NCI-H82 treated with DMSO at 0.1 percent for 48 hours (cell line): ENCODE data around the gene DCDC2B.

Experiments
- DNase-seq: peaks from one replicate; lab custom pipeline; 2025; ENCODE audit not compliant: unreplicated experiment; lab: John Stamatoyannopoulos, UW

DCDC2B gene

DNA sequence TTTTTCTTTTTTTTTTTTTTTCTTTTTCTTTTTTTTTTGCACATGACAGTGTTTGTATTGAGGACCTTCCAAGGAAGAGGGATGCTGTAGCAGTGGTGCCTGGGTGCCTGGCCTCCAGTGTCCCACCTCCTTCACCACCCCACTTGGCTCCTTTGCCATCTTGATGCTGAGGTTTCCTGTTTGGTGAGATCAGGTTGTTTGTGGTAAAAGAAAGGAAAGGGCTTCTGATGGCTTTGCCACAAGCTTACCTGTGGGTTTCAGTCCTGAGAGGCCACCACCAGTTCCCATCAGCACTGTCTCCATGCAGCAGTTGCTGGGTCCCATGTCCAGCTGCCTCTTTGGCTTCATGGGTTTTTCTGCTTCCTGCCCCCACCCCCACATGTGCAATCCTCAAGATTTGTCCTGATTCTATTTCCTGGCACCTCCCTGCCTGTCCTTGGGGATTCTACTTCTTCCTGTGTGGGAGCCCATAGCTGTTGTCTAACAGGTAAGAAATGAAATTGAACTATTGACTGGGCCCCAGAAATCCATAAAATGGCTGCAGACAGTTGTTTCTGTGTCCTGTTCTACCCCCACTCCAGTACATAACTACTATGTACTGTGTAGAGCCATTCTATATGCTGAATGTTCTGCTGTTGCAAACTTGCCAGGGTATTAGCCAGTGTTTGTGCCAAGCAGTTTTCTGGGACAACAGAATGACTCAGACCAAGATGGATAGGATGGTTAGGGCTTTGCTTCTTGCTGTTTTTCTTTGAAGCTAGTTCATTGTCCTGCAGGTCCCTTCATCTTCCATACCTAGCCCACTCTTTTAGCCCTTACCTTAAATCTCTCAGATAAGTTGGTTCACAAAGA is 12.7 kb upstream of the DCDC2B start:
- DNase-seq = no peak

DNA sequence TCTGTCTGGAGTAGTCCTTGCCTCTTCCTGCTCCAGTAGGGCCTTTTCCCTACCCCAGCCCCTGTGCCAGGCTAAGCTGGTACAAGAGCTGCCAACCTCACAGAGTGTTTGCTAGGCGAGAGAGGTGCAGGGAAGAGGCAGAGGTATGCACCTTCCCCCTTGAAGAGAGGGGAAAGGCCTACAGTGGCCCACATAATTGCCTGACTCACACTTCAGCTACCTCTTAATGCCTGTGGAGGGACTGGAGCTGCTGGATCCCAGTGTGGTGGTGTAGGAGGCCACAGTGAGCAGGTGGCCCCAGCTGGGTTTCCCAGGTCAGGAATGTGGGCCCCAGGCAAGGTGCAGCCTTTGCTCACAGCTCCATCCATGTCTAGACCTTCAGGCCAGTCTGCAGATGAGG is 11.8 kb upstream of the DCDC2B start:
- no peak for DNase-seq

DNA sequence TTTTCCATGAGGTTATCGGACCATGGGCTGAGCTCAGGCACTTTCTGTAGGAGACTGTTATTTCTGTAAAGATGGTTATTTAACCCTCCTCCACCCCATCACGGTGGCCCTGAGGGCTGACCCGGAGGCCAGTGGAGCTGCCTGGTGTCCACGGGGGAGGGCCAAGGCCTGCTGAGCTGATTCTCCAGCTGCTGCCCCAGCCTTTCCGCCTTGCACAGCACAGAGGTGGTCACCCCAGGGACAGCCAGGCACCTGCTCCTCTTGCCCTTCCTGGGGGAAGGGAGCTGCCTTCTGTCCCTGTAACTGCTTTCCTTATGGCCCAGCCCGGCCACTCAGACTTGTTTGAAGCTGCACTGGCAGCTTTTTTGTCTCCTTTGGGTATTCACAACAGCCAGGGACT is 11.1 kb upstream of the DCDC2B start:
- no peak for DNase-seq

DNA sequence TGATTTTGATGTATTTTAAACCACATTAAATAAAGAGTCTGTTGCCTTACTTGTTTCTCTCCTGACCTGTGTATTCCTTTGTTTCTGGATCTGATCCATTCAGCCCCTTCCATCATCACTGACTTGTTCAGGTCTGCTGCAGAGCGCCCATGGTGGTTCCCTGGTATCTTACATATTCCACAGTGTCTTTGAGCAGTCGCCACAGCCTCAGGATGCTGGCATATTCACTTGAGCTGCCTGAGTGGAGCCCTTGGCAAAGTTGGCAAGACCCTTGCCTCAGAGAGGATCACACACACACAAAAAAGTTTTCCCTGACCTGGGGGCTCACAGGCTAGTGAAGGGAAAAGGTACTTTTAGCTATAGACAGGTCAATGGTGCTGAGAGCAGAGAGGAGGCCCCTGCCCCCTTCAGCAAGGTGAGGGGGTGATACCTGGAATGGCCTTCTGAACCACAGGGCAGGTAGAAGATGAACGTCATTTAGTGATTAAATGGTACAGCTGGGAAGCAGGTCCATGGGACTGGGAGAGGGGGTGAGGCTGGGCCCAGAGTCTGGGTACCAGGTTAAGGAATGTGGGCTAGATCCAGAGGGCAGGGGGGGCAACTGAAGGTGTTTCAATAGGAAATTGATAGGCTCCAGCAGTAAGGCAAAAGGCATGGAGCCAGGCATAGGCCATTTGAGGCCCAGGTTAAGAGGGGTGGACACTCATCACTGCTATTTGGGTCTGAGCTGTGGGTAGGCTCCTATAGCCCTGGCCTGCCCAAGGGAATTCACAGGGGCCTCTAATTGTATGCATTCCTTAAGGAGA is 10.4 kb upstream of the DCDC2B start:
- no peak for DNase-seq

DNA sequence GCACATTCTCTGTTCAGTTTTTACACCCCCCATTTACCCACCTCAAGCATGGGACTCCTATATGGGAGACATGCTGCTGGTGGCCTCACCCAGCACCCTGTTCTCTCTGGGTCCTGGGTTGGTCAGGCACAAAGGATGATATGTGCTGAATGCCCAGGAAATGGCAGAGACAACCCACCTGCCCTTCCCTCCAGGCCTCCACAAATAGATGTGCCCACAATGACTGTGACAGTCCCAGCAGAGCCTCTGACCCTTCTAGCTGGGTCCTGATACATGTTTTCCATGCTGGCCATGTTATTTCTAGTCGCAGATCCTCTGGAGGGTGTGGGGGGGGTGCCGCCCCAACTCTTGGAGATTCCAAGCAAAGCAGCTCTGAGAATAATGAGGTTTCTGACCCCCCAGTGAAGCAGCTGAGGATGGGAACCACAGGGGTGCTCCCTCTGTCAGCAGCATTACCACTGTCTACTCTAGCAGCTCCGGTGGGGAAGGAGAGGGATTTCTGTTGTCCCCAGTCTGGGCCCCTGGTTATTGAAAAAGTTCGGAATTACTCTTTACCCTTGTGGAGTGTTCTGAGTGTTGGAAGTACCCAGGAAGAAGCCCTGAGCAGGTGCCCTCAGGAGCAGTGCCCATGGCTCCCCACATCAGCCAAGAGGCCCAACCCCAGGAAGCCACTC is 9.7 kb upstream of the DCDC2B start:
- no peak for DNase-seq

DNA sequence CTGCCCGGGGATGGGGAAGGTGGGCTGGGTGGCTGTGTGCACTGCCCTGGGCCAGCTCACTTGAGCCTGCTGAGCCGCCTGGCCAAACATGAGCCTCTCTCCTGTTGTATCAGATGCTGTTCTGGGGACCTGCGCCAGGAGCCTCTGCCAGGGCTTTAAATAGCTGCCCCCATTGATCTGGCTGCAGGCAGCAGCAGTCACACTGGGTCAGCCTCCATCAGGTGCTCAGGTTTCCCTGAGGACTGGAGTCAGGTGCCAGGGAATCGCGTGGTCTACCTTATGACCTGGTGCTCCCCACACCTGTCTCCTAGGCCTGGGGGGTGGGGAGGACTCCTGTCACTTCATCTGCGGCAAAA is 9.2 kb upstream of the DCDC2B start:
- no peak for DNase-seq

DNA sequence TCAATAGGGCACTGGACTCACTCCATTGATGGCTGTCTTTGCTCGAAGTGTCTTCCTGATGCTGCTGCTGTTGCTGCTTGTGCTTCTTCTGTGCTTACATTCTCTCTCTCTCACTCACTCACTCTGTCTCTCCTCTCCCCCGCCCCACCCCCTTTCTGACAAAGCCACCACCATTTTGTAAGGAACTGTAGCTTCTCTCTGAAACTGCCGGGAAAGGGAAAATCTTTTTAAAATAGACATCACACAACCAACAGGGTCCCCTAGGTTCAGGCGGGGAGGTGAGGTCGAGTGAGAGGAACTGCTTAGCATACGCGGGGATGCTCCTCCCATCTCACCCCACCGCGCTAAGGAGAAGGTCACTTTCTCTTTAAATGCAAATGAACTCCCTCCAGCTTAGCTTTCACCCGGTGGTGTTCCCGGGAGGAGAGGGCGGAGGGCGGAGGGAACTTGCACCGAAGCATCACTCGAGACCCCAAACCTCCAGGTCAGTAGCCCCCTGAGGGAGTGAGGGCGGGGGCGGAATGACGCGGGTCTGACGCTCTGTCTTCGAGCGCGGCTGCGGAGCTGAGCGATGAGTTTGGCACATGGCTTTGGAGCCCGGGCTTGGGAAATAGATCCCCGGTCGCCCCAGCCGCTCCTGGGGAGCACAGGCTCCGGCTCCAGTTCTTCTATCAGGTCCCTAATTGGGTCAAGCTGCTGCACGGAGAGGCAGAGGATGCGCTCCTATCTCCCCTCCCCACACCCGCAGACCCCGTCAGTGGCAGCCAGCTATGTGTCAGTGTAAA is 8.5 kb upstream of the DCDC2B start, which contains the start of gene CCDC28B:
Gene CCDC28B (plus strand): TSS at position 370 of the 785 bp plus-strand sequence. CDS start 1,341 bp downstream, outside the sequence.
- peak; percentile 50 for DNase-seq

DNA sequence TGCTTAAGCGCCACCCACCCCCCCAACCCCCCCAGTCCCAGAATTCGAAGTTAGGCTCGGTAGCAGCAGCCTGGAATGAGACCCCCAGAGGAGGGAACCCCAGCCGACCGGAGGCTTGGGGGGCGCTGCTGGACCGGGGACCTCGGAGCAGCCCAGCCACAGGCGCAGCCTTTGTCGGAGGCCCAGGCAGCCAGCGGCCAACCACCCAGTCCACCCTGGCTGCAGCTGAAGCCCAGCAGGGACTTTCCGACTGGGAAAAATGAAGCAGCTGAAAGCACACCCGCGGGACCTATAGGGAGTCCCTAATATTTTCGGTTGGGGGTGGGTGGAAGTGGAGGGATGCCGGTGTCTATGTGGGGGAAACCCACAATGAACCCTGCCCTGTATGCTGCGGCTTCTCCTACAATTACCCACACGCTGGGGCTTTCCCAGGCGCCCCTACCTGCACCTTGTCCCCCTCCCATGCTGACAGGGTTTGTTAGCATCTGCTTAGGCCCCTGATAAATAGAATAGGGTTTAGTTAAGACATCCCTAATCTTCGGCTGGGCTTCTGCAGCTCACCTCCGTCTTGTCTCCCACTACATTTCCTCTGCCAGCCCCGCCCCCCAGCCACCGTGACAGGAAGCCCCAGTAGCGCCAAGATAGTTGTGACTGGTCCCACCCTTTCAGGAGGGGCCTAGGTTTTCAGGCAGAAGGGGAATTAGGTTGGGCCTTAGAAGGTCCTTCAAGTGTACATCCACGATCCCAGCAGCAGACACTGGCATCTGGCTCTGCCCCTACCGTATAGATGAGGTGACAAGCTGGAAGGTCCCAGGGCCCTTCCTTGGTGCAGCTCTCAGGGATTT is 7.7 kb upstream of the DCDC2B start:
- DNase-seq = peak; percentile 48

DNA sequence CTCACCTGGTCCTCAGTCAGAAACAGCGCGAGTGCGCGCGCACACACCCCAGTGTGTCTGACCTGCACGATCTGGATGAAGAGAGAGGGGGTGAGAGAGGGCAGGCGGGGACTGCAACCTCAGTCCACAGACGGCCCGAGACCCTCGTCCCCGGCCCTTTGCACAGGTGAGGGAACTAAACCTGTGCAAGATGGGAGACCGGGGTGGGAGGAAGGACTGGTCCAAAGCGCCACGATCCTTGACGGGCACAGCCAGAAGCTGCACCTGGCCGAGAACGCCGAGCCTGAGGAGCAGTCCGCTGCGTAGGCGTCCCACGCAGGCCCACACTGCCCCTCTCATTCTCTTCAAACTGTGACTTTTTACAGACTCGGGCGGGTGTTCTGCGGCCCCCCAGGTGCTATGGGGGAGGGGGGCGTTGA is 3.9 kb upstream of the DCDC2B start:
- DNase-seq = no peak

DNA sequence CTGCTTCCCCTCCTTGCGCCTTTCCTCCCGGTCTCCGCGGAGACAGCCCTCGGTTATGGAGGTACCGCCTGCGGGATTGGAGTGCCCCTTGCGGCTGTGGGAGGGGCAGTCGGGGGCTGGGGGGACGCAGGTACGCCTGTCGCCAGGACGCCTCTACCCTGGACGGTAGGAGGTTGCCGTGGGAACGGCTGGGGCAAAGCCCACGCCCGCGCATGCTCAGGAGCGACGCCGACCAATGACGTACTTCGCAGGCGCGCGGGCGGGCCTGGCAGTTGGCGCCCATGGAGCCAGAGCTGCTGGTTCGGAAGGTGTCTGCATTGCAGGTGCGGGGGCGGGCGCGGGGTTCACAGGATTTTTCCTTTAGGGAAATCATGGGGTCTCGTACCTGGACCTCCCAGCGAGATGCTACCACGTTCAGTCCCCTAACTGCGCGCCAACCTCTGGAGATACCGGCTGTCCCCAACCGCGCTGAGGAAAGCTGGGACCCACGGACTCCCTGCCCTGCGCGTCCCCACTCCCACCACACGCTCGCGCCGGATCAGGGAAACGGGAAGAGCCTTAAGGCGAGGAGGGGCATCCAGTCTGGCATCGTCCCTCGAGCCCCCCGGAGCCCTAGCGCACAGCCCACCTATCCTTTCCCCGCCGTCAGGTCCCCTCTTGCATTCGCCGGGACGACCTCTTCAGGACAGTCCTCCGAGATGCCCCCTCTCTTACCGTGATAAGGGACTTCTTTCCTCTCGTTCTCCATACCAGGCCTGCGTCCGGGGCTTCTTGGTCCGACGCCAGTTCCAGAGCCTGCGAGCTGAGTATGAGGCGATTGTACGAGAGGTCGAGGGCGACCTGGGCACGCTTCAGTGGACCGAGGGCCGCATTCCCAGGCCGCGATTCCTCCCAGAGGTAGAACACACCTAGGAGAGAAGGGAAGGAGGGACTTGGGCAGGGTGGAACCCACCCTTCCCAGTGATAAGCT is 3.2 kb upstream of the DCDC2B start, which contains the start of gene IQCC:
Gene IQCC (plus strand): TSS at position 271 of the 970 bp plus-strand sequence. CDS start 11 bp downstream, at position 282.
- peak; percentile 49 for DNase-seq

DNA sequence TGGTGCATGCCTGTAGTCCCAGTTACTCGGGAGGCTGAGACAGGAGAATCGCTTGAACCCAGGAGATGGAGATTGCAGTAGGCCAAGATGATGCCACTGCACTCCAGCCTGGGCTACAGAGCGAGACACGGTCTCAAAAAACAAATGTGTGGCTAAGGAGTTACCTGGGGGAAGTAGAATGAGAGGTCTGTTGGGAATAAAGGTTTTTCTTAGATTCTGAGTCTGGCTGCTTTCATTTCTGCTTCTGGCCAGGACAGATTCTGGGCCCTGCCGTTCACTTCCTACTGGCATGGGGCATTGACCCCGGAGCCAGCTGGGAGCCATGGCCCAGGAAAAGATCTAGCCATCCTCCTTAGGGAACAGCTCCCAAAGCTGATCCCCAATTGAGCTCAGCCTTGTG is 420 bp upstream of the DCDC2B start:
- DNase-seq = no peak

DNA sequence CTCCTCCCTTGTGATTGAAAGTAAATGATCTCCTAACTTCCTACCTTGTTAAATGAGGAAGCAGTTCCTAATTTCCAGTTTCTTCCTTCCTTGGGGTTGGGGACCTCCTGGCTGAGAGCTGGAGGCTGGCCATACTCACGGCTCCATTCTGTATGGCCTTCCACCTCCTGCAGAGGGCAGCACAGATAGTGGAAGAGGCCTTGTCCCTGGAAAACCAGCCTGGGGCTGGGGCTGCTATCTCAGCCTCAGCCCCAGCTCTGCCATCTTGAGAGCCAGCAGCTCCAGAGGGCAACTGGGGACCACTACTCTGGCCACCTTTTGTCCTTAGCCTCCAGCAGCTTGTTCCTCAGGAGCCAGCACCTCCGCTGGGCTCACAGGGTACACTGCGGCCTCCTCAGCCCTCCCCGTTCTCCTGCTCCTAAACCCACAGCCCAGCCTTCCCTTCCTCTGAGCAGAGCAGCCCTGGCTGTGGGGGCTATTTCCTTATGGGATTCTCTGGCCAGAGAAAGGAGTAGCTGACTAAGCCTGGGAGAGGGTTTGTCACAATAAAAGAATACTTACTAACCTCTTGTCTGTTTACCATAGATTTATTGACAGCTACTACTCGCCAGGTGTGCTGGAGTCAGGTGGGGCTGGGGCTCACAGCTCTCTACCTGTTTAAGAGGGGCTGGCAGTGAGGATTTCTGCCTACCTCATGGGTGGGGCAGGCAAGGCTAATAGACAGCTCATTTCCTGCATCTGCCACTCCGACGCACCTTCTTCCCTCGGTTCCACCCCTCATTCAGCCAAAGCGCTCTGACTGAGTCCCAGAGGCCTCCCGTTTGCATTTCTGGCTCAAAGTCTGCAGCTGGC is 7.0 kb downstream of the DCDC2B start:
- peak; percentile 49 for DNase-seq

DNA sequence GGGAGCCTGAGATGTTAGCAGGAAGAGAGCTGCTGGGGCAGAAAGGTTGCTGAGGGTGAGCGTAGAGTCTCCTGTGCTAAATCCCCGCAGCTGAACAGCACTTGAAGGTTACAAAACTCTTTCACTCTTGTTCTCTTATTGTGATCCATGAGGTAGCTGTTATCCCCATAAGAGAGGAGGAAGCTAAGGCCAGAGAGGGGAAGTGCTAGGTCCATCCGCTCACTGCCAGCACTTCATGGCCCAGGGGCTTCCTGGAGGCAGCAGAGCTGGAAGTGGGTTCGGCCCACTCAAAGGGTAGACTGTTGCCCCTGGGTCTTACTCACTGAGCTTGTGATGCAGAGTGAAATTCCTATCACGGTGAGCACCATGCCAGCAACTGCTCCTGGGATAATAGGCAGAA is 7.7 kb downstream of the DCDC2B start:
- no peak for DNase-seq

DNA sequence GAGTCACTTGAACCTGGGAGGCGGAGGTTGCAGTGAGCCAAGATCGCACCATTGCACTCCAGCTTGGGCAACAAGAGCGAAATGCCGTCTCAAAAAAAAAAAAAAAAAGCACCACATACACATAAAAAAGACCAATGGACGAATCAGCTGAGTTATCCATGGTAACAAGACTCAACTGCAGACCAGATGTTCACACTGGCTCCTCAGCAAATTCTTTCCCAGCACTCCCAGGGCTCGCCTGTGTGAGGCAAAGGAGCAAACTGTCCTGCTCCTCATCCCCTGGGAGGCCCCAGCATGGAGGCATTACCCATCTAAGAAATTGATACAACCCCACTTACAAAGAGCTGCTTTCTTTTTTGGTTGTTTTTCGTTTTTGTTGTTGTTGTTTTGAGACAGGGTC is 10.1 kb downstream of the DCDC2B start:
- no peak for DNase-seq

DNA sequence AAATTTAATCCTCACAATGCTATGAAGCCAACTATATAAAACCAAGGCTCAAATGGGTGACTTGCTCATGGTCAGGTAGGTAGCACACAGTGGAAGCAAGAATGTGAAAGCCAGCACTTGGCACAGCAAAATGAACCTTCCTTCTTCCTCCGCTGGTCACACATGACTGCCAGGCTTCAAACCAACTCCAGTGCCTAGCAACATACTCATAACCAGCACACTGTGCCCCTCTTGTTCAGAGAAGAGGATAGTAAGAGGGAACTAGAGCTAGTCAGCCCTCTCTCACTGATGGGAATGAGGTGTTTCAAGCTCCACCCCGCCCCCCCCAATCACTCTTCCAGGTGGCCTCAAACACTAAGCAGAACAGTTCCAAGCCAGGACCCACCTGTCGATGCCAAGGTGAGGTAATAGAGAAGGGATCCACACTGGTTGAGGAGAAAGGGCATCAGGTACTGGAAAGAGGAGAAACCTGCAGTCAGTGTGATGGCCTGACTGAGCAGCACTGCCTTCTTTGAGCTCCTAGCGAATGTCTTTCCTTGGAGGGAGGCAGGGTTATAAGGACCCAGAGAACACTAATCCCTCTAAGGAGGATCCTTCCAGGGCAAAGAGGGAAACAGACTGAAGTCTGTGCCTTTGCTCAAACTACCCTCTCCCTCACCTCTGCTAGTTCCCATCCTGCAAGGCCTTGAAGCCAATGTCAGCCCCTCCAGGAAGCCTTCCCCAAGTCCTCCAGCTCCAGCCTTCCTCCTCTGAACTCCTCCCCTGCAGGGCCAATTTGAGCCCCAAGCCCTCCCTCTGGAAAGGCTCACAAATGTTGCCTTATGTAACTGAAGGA is 12.1 kb downstream of the DCDC2B start:
- no peak for DNase-seq

DNA sequence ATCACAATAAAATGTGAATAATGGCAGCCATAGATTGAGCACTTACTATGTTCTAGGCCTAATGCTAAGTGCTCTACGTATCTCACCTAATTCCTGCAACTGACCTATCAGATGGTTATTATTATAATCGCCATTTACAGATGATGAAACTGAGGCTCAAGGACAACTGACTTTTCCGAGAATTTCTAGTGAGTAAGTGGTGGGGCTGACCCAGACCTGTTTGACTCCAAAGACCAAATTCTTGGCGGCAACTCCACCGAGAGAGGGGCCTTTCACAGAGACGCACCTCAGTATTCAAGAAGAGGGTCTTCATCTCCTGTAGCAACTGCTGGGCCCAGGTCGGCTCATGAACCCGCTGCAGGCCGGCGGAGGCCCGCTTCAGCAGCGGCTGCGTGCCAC is 12.7 kb downstream of the DCDC2B start:
- DNase-seq = no peak
